Neural progenitor cell (in vitro differentiated cells): Measurements from ENCODE around the gene WDR7. TPM values are rescaled to one million over a fixed set of nuclear protein-coding genes. Genes with fewer than 3 reads are reported as not detected.

Experiments used
- DNase-seq: peaks from one replicate; pipeline ENCODE4 v3.0.0-alpha.2; 2016; ENCODE audit warnings: low spot score
- H2AFZ ChIP-seq: fragments of 200-600 bp; sonication (generic); replicated peaks from 2 replicates; pipeline ENCODE4 v1.6.1; 2016; ENCODE audit warnings: antibody characterized with exemption
- H3F3A ChIP-seq: fragments of 200-600 bp; sonication (generic); 2 replicates; pipeline ENCODE4 v1.6.1; 2016; ENCODE audit warnings: antibody characterized with exemption, low read depth
- H3K27ac ChIP-seq: fragments of 200-600 bp; sonication (generic); 2 replicates; pipeline ENCODE4 v1.5.1; 2016; ENCODE audit warnings: mild to moderate bottlenecking
- H3K27me3 ChIP-seq: fragments of 200-600 bp; sonication (generic); 2 replicates; pipeline ENCODE4 v1.6.1; 2016; ENCODE audit warnings: mild to moderate bottlenecking, moderate library complexity
- H3K36me3 ChIP-seq: fragments of 200-600 bp; sonication (generic); 2 replicates; pipeline ENCODE4 v1.5.1; 2016
- H3K4me1 ChIP-seq: fragments of 200-600 bp; sonication (generic); 2 replicates; pipeline ENCODE4 v1.6.1; 2016; ENCODE audit warnings: mixed run types
- H3K4me2 ChIP-seq: fragments of 200-600 bp; sonication (generic); 2 replicates; pipeline ENCODE4 v1.6.1; 2016
- H3K4me3 ChIP-seq: fragments of 200-600 bp; sonication (generic); 2 replicates; pipeline ENCODE4 v1.5.1; 2016
- H3K79me2 ChIP-seq: fragments of 200-600 bp; sonication (generic); 2 replicates; pipeline ENCODE4 v1.6.1; 2016; ENCODE audit warnings: low read depth
- H3K9ac ChIP-seq: fragments of 200-600 bp; sonication (generic); 2 replicates; pipeline ENCODE4 v1.6.1; 2016
- H3K9me3 ChIP-seq: fragments of 200-600 bp; sonication (generic); 2 replicates; pipeline ENCODE4 v1.5.1; 2016; ENCODE audit warnings: low read depth
- H4K20me1 ChIP-seq: fragments of 200-600 bp; sonication (generic); 2 replicates; pipeline ENCODE4 v1.6.1; 2016; ENCODE audit warnings: low read depth
- H3K27ac Mint-ChIP-seq: 3 replicates; pipeline ENCODE4 v1.8.0; 2021; ENCODE audit warnings: mixed read lengths
- H3K27me3 Mint-ChIP-seq: 2 replicates; pipeline ENCODE4 v1.8.0; 2022; ENCODE audit warnings: low read depth, mild to moderate bottlenecking, inconsistent platforms, moderate library complexity, mixed read lengths; ENCODE audit not compliant: insufficient read depth
- H3K36me3 Mint-ChIP-seq: 3 replicates; pipeline ENCODE4 v1.8.0; 2021; ENCODE audit warnings: mixed read lengths
- H3K4me1 Mint-ChIP-seq: 3 replicates; pipeline ENCODE4 v1.8.0; 2021; ENCODE audit warnings: mixed read lengths
- H3K4me3 Mint-ChIP-seq: 3 replicates; pipeline ENCODE4 v1.8.0; 2021; ENCODE audit warnings: mild to moderate bottlenecking, moderate library complexity, mixed read lengths
- H3K9me3 Mint-ChIP-seq: 3 replicates; pipeline ENCODE4 v1.8.0; 2020; ENCODE audit warnings: mixed read lengths
- EZH2 ChIP-seq: fragments of 200-600 bp; sonication (generic); IDR thresholded peaks from 2 replicates; pipeline ENCODE4 v1.6.1; 2017; ENCODE audit warnings: antibody characterized with exemption, mild to moderate bottlenecking, moderate library complexity
- EZH2phosphoT487 ChIP-seq: fragments of 200-600 bp; sonication (generic); IDR thresholded peaks from 2 replicates; pipeline ENCODE4 v1.6.1; 2017; ENCODE audit warnings: antibody characterized with exemption
- total RNA-seq: library from RNA; depleted of rRNA; stranded (reverse); fragments of >200 nt; gene quantifications from 2 replicates; pipeline ENCODE4 v1.2.3, GENCODE V29; 2015; ENCODE audit warnings: low replicate concordance
- TF ChIP-seq, protein P1 (sequence below): fragments of 200-600 bp; sonication (generic); IDR thresholded peaks from 2 replicates; pipeline ENCODE4 v1.5.1; 2017; ENCODE audit warnings: antibody characterized with exemption, mild to moderate bottlenecking

The WDR7 gene
- total RNA-seq, 1 donor from 2014 or later, result 12.3 TPM

DNA sequence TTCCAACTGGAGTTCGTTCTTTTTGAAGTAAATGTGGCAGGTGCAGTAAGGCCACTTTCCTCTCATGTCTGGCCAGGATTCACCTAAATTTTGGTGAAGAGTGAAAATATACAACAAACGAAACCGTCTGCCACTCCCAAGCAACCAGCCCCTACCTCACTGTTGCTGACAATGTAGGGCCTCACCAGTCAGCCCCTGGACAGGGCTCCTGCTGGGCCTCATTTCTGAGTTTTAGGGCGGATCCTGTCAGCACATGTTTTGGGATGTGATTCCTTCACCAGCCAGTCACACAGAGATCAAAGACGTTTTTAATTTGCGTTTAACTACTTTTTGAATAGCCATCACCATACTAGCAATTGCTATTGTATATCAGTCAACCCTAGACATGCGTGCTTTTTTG lies 185.0 kb downstream of the WDR7 start:
- H3K4me1 ChIP-seq, result peaks cover 8% of the 10 kb centered on the region
- Mint-ChIP-seq H3K4me3 (no peak overlapping the region), H3K4me1 (peaks cover 6% of the 10 kb centered on the region), H3K9me3 (peaks cover under 1% of the 10 kb centered on the region), H3K27me3 (no peaks in the 10 kb centered on the region), H3K36me3 (peaks cover under 1% of the 10 kb centered on the region), H3K27ac (peak overlapping the region; percentile 54)
- H3K36me3 ChIP-seq, result no peaks in the 10 kb centered on the region
- no peak overlapping the region for H3K4me3 ChIP-seq
- DNase-seq, result no peak
- no peak overlapping the region for H3K9ac ChIP-seq
- H3K79me2 ChIP-seq, result no peaks in the 10 kb centered on the region
- no peaks in the 10 kb centered on the region for H3F3A ChIP-seq
- H3K9me3 ChIP-seq, result no peaks in the 10 kb centered on the region
- TF ChIP-seq, protein P1, sequence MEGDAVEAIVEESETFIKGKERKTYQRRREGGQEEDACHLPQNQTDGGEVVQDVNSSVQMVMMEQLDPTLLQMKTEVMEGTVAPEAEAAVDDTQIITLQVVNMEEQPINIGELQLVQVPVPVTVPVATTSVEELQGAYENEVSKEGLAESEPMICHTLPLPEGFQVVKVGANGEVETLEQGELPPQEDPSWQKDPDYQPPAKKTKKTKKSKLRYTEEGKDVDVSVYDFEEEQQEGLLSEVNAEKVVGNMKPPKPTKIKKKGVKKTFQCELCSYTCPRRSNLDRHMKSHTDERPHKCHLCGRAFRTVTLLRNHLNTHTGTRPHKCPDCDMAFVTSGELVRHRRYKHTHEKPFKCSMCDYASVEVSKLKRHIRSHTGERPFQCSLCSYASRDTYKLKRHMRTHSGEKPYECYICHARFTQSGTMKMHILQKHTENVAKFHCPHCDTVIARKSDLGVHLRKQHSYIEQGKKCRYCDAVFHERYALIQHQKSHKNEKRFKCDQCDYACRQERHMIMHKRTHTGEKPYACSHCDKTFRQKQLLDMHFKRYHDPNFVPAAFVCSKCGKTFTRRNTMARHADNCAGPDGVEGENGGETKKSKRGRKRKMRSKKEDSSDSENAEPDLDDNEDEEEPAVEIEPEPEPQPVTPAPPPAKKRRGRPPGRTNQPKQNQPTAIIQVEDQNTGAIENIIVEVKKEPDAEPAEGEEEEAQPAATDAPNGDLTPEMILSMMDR, result no peak
- TF ChIP-seq EZH2phosphoT487, result no peak
- no peak overlapping the region for H3K27ac ChIP-seq
- no peaks in the 10 kb centered on the region for H3K27me3 ChIP-seq
- H3K4me2 ChIP-seq, result no peak overlapping the region
- H2AFZ ChIP-seq, result no peak overlapping the region
- no peaks in the 10 kb centered on the region for H4K20me1 ChIP-seq

DNA sequence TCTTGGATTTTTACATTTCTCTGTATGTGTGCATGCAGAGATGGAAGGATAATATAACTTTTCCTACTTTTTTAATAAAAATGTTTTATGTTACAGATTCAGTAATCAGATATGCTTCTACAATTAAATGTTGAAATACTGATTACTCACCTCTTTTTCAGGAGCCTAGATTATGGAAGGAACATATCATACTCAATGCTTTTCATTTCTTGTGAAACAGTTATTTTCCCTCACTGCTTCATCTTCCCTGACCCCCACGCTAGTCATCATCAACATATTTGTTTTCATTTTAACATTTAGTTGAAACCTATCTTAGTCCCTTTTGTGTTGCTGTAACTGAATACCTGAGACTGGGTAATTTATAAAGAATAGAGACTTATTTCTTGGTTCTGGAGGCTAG lies 190.7 kb downstream of the WDR7 start:
- H3K4me1 Mint-ChIP-seq, result no peaks in the 10 kb centered on the region
- no peak for DNase-seq
- Histone ChIP-seq H3K27me3 (no peaks in the 10 kb centered on the region), H3K4me1 (no peaks in the 10 kb centered on the region), H3K9me3 (no peaks in the 10 kb centered on the region), H2AFZ (no peak overlapping the region), H3F3A (no peaks in the 10 kb centered on the region), H3K9ac (no peak overlapping the region), H3K27ac (no peak overlapping the region), H3K4me3 (no peak overlapping the region), H3K79me2 (no peaks in the 10 kb centered on the region), H4K20me1 (no peaks in the 10 kb centered on the region), H3K36me3 (no peaks in the 10 kb centered on the region), H3K4me2 (no peak overlapping the region)
- H3K4me3 Mint-ChIP-seq, result no peak overlapping the region
- TF ChIP-seq, protein P1, result no peak
- no peak for TF ChIP-seq EZH2phosphoT487
- TF ChIP-seq EZH2, result no peak
- H3K27ac Mint-ChIP-seq, result no peak overlapping the region
- H3K36me3 Mint-ChIP-seq, result no peaks in the 10 kb centered on the region
- no peaks in the 10 kb centered on the region for H3K9me3 Mint-ChIP-seq
- H3K27me3 Mint-ChIP-seq, result no peaks in the 10 kb centered on the region

DNA sequence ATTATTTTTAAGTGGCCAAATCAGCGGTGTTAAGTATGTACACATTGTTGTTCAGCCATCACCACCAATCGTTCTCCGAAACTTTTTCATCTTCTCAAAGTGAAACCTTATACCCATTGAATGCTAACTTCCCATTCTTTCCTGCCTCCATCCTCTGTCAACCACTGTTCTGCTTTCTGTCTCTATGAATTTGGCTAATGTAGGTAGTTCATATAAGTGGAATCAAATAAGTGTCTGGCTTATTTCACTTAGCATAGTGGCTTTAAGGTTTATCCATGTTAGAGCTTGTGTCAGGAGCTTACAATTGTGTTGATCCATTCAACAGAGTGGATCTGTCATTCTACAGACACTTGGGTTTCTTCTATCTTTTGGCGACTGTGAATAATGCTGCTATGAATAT lies 192.1 kb downstream of the WDR7 start:
- no peaks in the 10 kb centered on the region for H3K27me3 ChIP-seq
- no peak overlapping the region for H3K4me3 ChIP-seq
- Mint-ChIP-seq H3K27me3 (no peaks in the 10 kb centered on the region), H3K36me3 (no peaks in the 10 kb centered on the region), H3K4me1 (no peaks in the 10 kb centered on the region), H3K4me3 (no peak overlapping the region), H3K27ac (no peak overlapping the region), H3K9me3 (peaks cover 1% of the 10 kb centered on the region)
- no peak overlapping the region for H3K4me2 ChIP-seq
- H3K36me3 ChIP-seq, result no peaks in the 10 kb centered on the region
- no peak for DNase-seq
- H3K9ac ChIP-seq, result no peak overlapping the region
- no peaks in the 10 kb centered on the region for H4K20me1 ChIP-seq
- H3K27ac ChIP-seq, result no peak overlapping the region
- no peaks in the 10 kb centered on the region for H3K4me1 ChIP-seq
- no peaks in the 10 kb centered on the region for H3K79me2 ChIP-seq
- TF ChIP-seq EZH2phosphoT487, result no peak
- no peak for TF ChIP-seq EZH2
- TF ChIP-seq, protein P1, result no peak
- H2AFZ ChIP-seq, result no peak overlapping the region
- no peaks in the 10 kb centered on the region for H3K9me3 ChIP-seq
- H3F3A ChIP-seq, result no peaks in the 10 kb centered on the region

DNA sequence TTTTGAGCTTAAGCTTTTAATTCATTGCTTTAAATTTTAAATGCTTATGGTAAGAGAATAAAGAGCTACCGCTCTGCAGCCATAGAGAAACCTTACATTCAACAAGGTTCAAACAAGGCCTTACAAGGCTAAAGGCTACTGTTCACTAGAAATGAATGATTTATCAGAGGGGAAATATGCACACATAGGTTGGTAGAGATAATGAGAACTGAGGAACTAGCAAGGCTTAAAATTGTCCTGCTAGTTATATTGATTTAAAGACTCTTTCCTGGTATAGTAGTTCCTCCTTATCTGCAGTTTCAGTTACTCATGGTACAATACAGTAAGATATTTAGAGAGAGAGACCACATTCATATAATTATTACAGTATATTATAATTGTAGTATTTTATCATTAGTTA lies 193.4 kb downstream of the WDR7 start:
- TF ChIP-seq, protein P1, result no peak
- TF ChIP-seq EZH2 (no peak), EZH2phosphoT487 (no peak)
- Histone ChIP-seq H3K4me2 (no peak overlapping the region), H3K79me2 (no peaks in the 10 kb centered on the region), H2AFZ (no peak overlapping the region), H3F3A (no peaks in the 10 kb centered on the region), H3K9ac (no peak overlapping the region), H3K4me3 (no peak overlapping the region), H3K36me3 (no peaks in the 10 kb centered on the region), H3K9me3 (no peaks in the 10 kb centered on the region), H3K27me3 (no peaks in the 10 kb centered on the region), H3K4me1 (no peaks in the 10 kb centered on the region), H4K20me1 (no peaks in the 10 kb centered on the region), H3K27ac (no peak overlapping the region)
- H3K9me3 Mint-ChIP-seq, result peaks cover 3% of the 10 kb centered on the region
- H3K27ac Mint-ChIP-seq, result no peak overlapping the region
- no peak overlapping the region for H3K4me3 Mint-ChIP-seq
- no peaks in the 10 kb centered on the region for H3K36me3 Mint-ChIP-seq
- H3K4me1 Mint-ChIP-seq, result no peaks in the 10 kb centered on the region
- H3K27me3 Mint-ChIP-seq, result no peaks in the 10 kb centered on the region
- no peak for DNase-seq
